ENCODE measurements around the gene AKR7A3.

DNA sequence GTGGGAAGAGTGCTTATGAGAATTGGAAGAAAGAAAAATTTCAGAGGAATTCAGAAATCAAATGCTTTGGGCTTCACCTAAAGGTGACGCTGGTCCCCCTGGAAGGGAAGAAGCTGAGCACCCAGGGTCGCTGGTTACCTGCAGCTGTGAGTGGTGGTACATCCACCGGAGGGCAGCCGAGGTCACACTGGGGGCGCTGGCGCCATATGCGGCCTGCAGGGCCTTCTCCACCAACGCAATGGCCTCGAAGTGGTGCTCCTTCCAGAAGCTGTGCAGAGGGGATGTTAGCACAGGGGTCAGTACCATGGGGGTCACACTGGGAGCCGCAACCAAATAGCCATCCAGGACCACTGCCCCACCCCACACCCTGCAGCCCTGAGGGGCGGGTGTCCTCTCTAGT, 17.3 kb upstream of the AKR7A3 start:
- TF ChIP-seq, protein P1, sequence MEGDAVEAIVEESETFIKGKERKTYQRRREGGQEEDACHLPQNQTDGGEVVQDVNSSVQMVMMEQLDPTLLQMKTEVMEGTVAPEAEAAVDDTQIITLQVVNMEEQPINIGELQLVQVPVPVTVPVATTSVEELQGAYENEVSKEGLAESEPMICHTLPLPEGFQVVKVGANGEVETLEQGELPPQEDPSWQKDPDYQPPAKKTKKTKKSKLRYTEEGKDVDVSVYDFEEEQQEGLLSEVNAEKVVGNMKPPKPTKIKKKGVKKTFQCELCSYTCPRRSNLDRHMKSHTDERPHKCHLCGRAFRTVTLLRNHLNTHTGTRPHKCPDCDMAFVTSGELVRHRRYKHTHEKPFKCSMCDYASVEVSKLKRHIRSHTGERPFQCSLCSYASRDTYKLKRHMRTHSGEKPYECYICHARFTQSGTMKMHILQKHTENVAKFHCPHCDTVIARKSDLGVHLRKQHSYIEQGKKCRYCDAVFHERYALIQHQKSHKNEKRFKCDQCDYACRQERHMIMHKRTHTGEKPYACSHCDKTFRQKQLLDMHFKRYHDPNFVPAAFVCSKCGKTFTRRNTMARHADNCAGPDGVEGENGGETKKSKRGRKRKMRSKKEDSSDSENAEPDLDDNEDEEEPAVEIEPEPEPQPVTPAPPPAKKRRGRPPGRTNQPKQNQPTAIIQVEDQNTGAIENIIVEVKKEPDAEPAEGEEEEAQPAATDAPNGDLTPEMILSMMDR (IDR thresholded peaks at IDR 0.05): no peak
- TF ChIP-seq POLR2A (IDR thresholded peaks at IDR 0.05): no peak
